HT-29 (cell line): ENCODE results near the gene RETN. TPM values are rescaled to one million over a fixed set of nuclear protein-coding genes. Genes with fewer than 3 reads are reported as not detected.

Experiments
- DNase-seq: peaks from one replicate; pipeline ENCODE4 v3.0.0-alpha.2; 2015; ENCODE audit warnings: low spot score
- total RNA-seq: library from RNA; depleted of rRNA; stranded (reverse); fragments of >200 nt; shearing (Covaris generic); gene quantifications from 2 replicates; pipeline ENCODE4 v1.2.3, GENCODE V29; 2014

RETN gene
- total RNA-seq, 1 experiment from 2014 or later: not detected

- no peak for DNase-seq
Measured at GRCh38 chr19:7657131-7657751, 11.6 kb upstream of the RETN start.

GRCh38 chr19:7658219-7658686, 10.6 kb upstream of the RETN start:
- DNase-seq: no peak

- DNase-seq: no peak
Measured at GRCh38 chr19:7661744-7662538, 6.9 kb upstream of the RETN start.

- no peak for DNase-seq
Measured at GRCh38 chr19:7662657-7663056, 6.2 kb upstream of the RETN start.

- DNase-seq: no peak
Measured at GRCh38 chr19:7663706-7664105, 5.1 kb upstream of the RETN start.

GRCh38 chr19:7665076-7665475, 3.8 kb upstream of the RETN start:
- DNase-seq: no peak

- DNase-seq: no peak
Measured at GRCh38 chr19:7669641-7670040, 792 bp downstream of the RETN start.

- no peak for DNase-seq
Measured at GRCh38 chr19:7670150-7670783, 1.4 kb downstream of the RETN start.

GRCh38 chr19:7670790-7671189, 1.9 kb downstream of the RETN start:
- no peak for DNase-seq

- no peak for DNase-seq
Measured at GRCh38 chr19:7672522-7672921, 3.7 kb downstream of the RETN start.

GRCh38 chr19:7674010-7675005, 5.5 kb downstream of the RETN start:
- peak; percentile 58 for DNase-seq

- no peak for DNase-seq
Measured at GRCh38 chr19:7676376-7676775, 7.5 kb downstream of the RETN start.

GRCh38 chr19:7676854-7677253, 8.0 kb downstream of the RETN start, which contains the start of gene MCEMP1:
Gene MCEMP1, plus strand, starts transcription at chr19:7677090. Its CDS starts 31 bp downstream, at chr19:7677121.
- no peak for DNase-seq

GRCh38 chr19:7677669-7678311, 8.9 kb downstream of the RETN start:
- DNase-seq: no peak

- DNase-seq: peak; percentile 33
Measured at GRCh38 chr19:7678971-7679751, 10.3 kb downstream of the RETN start.

GRCh38 chr19:7679771-7680605, 11.1 kb downstream of the RETN start:
- DNase-seq: no peak

- peak; percentile 66 for DNase-seq
Measured at GRCh38 chr19:7680606-7681339, 11.9 kb downstream of the RETN start, which contains the start of gene TRAPPC5. Gene TRAPPC5, plus strand, starts transcription at chr19:7680833. Its CDS starts 1,421 bp downstream, at chr19:7682254.
